Sigmoid colon (tissue), 7 donors: ENCODE measurements around the gene TMCC3. TPM values are rescaled to one million over a fixed set of nuclear protein-coding genes. Genes with fewer than 3 reads are reported as not detected.

Experiments
- DNase-seq: peaks from one replicate; pipeline ENCODE4 v3.0.0-alpha.2; 2019
- H3K27ac ChIP-seq, 4 donors: fragments of 200-600 bp; sonication (generic); one replicate each; pipeline ENCODE4 v1.5.1; 2016 to 2019; ENCODE audit warnings: mild to moderate bottlenecking in 1 of 4
- H3K27me3 ChIP-seq, 3 donors: fragments of 200-600 bp; sonication (generic); one replicate each; pipeline ENCODE4 v1.5.1; 2019; ENCODE audit warnings: mild to moderate bottlenecking in 1 of 3
- H3K36me3 ChIP-seq, 4 donors: fragments of 200-600 bp; sonication (generic); one replicate each; pipeline ENCODE4 v1.5.1; 2016 to 2019
- H3K4me1 ChIP-seq, 4 donors: fragments of 200-600 bp; sonication (generic); one replicate each; pipeline ENCODE4 v1.5.1; 2017 to 2019
- H3K4me3 ChIP-seq, 4 donors: fragments of 200-600 bp; sonication (generic); one replicate each; pipeline ENCODE4 v1.5.1; 2017 to 2019; ENCODE audit warnings: mild to moderate bottlenecking in 2 of 4, moderate library complexity in 1 of 4
- H3K9me3 ChIP-seq, 4 donors: fragments of 200-600 bp in 3 of 4; sonication (generic) in 3 of 4; one replicate each; pipeline versions ENCODE4 v1.5.1 to v1.6.1; 2013 to 2019
- CTCF ChIP-seq, 4 experiments: fragments of 450-650 bp in 3 of 4; fragments of 200-600 bp in 1 of 4; IDR thresholded peaks; one replicate each; pipeline ENCODE4 v1.5.1; 2016 to 2019; ENCODE audit warnings: antibody characterized with exemption in 4 of 4, mild to moderate bottlenecking in 3 of 4, moderate library complexity in 2 of 4
- EP300 ChIP-seq, 4 donors: sonication (generic); formaldehyde crosslinking; IDR thresholded peaks; one replicate each; pipeline ENCODE4 v1.6.1; 2017; ENCODE audit warnings: antibody characterized with exemption in 4 of 4
- POLR2A ChIP-seq, 2 donors: fragments of 450-650 bp; IDR thresholded peaks; one replicate each; pipeline ENCODE4 v1.6.1; 2016; ENCODE audit warnings: antibody characterized with exemption in 2 of 2, mild to moderate bottlenecking in 2 of 2, moderate library complexity in 2 of 2
- POLR2AphosphoS5 ChIP-seq, 4 donors: sonication (generic); formaldehyde crosslinking; IDR thresholded peaks; one replicate each; pipeline ENCODE4 v1.6.1; 2017; ENCODE audit warnings: antibody characterized with exemption in 4 of 4
- WGBS, 2 donors: extraction: QIAGEN DNeasy Blood & Tissue Kit; methylation state at CpG; one replicate each; pipeline ENCODE4 v1.1.7; 2013; 5-methylcytosine and 5-hydroxymethylcytosine counted together
- intact Hi-C: fragments of 100-400 bp; cut with DNase I; formaldehyde crosslinking; loops from one replicate; pipeline ENCODE4 v1.15.1; 2023
- polyA plus RNA-seq, 3 donors: library from polyadenylated mRNA; stranded (reverse); fragments of 200-250 nt; gene quantifications; one replicate each; pipeline ENCODE4 v1.2.3, GENCODE V29; 2013
- total RNA-seq, 4 donors: library from RNA; depleted of rRNA; stranded (reverse); fragments of >200 nt; gene quantifications; one replicate each; pipeline ENCODE4 v1.1.0, GENCODE V29; 2016
- donor health status: healthy with polysubstance abuse.
- donor health status: Bipolar disorder and iron deficiency.
- donor health status: healthy.

Gene TMCC3
- total and polyA plus RNA-seq, 7 donors, result 4.9 to 44.9 (median 8.3) TPM

DNA sequence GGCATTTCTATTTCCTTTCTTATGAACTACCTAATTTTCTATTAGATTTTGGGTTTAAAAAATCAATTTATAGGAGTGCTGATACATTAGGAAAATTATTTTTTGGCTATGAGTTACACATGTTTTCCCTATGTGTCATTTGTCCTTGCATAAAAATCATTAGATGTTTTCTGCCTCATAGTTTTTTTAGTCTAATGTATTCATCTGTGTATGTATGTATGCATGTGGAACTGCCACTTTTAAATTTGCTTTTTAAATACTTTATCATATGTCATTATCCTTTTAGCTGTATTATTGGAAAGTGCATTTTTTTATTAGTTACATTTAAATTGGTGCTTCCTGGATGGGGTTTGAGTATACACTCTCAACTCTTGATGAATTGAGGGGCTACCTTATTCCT, 112.0 kb downstream of the TMCC3 start:
- no peak overlapping the region for H3K27ac ChIP-seq
- H3K4me1 ChIP-seq, result no peaks in the 10 kb centered on the region
- H3K36me3 ChIP-seq, result no peaks in the 10 kb centered on the region
- H3K27me3 ChIP-seq, result no peaks in the 10 kb centered on the region
- H3K4me3 ChIP-seq, result no peak overlapping the region
- DNase-seq, result no peak
- no peak for TF ChIP-seq POLR2AphosphoS5 (IDR thresholded peaks at IDR 0.05)
- TF ChIP-seq EP300 (IDR thresholded peaks at IDR 0.05), result no peak
- no peak for TF ChIP-seq CTCF (IDR thresholded peaks at IDR 0.05)
- TF ChIP-seq POLR2A (IDR thresholded peaks at IDR 0.05), result no peak
- intact Hi-C loops, result no loop called here
- H3K9me3 ChIP-seq, result no peaks in the 10 kb centered on the region

GRCh38 chr12:94536040-94536965, 114.1 kb downstream of the TMCC3 start:
- intact Hi-C loops, result no loop called here
- H3K27ac ChIP-seq, result no peak overlapping the region
- WGBS, 2 donors, result 90 to 91% methylated on average over 11 of the region's 11 CpGs

DNA sequence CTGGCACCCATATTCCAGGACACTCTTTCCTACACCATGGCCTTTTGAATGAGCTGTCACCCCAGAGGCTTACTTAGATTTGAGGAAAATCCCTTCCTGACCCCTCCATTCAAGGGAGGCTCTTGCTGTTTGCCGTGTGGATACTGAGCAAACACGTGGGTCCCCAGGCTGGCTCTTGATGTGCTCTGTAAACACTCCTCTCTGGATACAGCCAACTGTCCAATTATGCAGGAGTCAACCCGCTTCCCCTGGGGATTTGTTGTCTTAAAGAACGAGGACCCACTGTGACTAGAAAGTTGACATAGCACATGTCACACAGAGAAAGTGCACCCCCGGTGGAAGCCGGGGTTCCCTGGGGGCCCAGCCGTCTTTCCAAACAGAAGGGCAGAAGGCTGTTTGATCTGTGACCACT, 114.8 kb downstream of the TMCC3 start:
- Histone ChIP-seq H3K36me3 (no peaks in the 10 kb centered on the region), H3K4me1 (peaks cover 0 to 6% (median 6%) of the 10 kb centered on the region in 4 donors), H3K27me3 (no peaks in the 10 kb centered on the region), H3K4me3 (no peak overlapping the region), H3K27ac (no peak overlapping the region), H3K9me3 (no peaks in the 10 kb centered on the region)
- 60 to 65% methylated on average over 7 of the region's 7 CpGs for WGBS, 2 donors
- TF ChIP-seq CTCF (IDR thresholded peaks at IDR 0.05) (no peak), EP300 (IDR thresholded peaks at IDR 0.05) (no peak), POLR2A (IDR thresholded peaks at IDR 0.05) (no peak), POLR2AphosphoS5 (IDR thresholded peaks at IDR 0.05) (no peak)
- DNase-seq, result no peak
- intact Hi-C loops, result no loop called here

More at GRCh38 chr12:94536040-94536965, 114.1 kb downstream of the TMCC3 start:
- no peaks in the 10 kb centered on the region for H3K27me3 ChIP-seq
- no peaks in the 10 kb centered on the region for H3K36me3 ChIP-seq
- H3K9me3 ChIP-seq, result no peaks in the 10 kb centered on the region
- DNase-seq, result no peak
- H3K4me1 ChIP-seq, result peaks cover 0 to 6% (median 6%) of the 10 kb centered on the region in 4 donors
- no peak overlapping the region for H3K4me3 ChIP-seq
- TF ChIP-seq POLR2A (IDR thresholded peaks at IDR 0.05), result no peak
- TF ChIP-seq POLR2AphosphoS5 (IDR thresholded peaks at IDR 0.05), result no peak
- TF ChIP-seq EP300 (IDR thresholded peaks at IDR 0.05), result no peak
- no peak for TF ChIP-seq CTCF (IDR thresholded peaks at IDR 0.05)

DNA sequence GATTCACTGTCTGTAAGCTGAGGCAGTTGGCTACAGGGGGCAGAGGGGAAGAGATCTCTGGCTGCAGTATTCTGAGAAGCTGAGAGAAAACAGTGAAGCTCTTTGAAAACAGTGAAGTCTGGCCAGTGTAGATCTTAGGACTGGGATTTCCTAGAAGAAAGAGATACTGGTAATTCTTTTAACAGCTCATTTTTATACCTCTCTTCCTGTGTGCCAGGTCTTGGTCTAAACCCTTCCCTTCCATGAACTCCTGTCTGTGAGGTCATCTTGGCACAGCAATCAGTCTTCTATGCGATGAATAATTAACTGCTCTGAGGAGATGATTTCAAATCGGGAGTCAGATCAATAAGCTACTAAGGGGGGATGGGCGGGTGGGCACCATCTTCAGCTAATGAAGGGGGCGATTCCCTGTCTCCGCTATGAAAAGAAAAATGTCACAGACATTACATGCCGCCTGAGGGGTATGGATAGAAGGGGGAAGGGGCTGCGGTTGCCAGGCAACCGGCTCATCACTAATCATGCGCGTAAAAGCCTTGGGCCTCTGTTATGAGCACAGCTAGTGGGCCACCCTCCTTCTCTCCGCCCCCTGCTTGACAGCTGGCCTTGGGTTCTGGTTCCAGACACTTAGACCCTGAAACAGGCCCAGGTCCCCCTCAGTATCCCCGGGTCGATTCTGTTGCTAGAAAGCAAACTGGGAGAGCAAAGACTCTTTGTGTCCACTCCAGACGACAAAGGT, 115.4 kb downstream of the TMCC3 start:
- H3K27ac ChIP-seq, result no peak overlapping the region
- intact Hi-C loops, result loop anchor here (5.0 kb wide), 1 partner anchor 103 kb away; no protein-coding TSS in a partner anchor
- H3K4me3 ChIP-seq, result no peak overlapping the region
- no peaks in the 10 kb centered on the region for H3K36me3 ChIP-seq
- H3K9me3 ChIP-seq, result no peaks in the 10 kb centered on the region
- TF ChIP-seq EP300 (IDR thresholded peaks at IDR 0.05) (no peak), POLR2A (IDR thresholded peaks at IDR 0.05) (no peak)
- H3K4me1 ChIP-seq, result peaks cover 0 to 6% (median 6%) of the 10 kb centered on the region in 4 donors
- H3K27me3 ChIP-seq, result no peaks in the 10 kb centered on the region
- DNase-seq, result no peak
- WGBS, 2 donors, result 82 to 87% methylated on average over 14 of the region's 14 CpGs

DNA sequence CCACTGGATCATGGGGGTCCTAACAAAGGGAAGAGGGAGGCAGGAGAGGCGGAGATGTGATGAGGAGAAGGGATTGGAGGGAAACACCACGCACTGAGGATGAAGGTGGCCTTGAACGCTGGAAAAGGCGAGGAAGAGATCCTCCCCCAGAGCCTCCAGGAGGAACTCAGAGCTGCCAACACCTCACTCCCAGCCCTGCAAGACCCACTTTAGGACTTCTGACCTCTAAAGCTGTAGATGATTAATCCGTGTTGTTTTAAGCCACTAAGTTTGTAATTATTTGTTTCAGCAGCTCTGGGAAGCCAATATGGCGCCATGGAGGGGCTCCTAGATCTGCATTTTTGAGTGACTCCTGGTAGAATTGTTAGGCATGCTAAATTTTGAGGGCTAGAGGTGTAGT, 116.1 kb downstream of the TMCC3 start:
- Histone ChIP-seq H3K4me3 (no peak overlapping the region), H3K4me1 (peaks cover 0 to 6% (median 6%) of the 10 kb centered on the region in 4 donors), H3K36me3 (no peaks in the 10 kb centered on the region), H3K27ac (no peak overlapping the region), H3K9me3 (no peaks in the 10 kb centered on the region), H3K27me3 (no peaks in the 10 kb centered on the region)
- 88 to 90% methylated on average over 6 of the region's 6 CpGs for WGBS, 2 donors
- DNase-seq, result no peak
- TF ChIP-seq EP300 (IDR thresholded peaks at IDR 0.05) (no peak), POLR2A (IDR thresholded peaks at IDR 0.05) (no peak), CTCF (IDR thresholded peaks at IDR 0.05) (no peak), POLR2AphosphoS5 (IDR thresholded peaks at IDR 0.05) (no peak)
- intact Hi-C loops, result loop anchor here (5.0 kb wide), 1 partner anchor 102 kb away; no protein-coding TSS in a partner anchor
